GM19395 (cell line): ENCODE data around the gene ATP8B3.
A peak's percentile ranks its signal among the peaks of the same experiment; 100 is the strongest.

Source experiments
- ATAC-seq: cut with Tn5 transposase; IDR thresholded peaks from one replicate; pipeline ENCODE4 v1.9.1; 2021; ENCODE audit warnings: mild to moderate bottlenecking, moderate library complexity; ENCODE audit not compliant: unreplicated experiment

The ATP8B3 gene

DNA sequence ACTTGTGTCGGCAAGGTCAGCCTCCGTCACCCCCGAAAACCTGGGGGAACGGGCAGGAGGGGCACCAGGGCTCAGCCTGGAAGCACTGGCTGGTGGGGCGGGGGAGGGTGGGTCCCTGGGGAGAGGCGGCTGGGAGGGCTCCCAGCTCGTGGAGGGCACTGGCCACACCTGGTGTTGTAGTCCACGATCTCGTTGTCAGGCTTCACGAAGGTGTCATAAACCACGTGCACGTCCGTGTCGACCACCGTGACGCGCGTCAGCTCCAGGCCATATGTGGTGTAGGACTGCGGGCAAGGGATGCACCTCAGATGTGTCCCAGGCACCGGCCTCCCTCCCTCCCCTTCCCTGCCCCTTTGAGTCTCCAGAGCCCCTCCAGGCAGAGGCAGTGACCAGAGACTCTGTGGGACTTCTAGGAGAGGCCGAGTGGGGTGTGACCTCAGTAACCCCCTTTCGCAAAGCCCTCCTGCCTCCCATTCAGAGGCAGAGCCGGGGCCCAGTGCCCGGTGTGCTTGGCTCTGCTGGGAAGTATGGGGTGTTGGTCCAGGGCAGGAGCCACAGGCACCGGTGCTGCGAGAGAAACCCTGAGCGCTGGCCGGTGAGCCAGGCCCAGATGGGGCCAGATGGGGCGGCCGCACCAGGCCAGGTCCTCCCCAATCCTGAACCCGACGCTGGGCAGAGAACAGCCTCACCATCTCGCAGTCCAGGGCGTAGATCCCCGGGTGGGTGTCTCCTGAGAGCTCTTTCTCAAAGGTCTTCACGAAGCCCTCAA lies 4.6 kb upstream of the ATP8B3 start:
- no peak for ATAC-seq

- no peak for ATAC-seq
Measured at GRCh38 chr19:1815605-1816529, 3.8 kb upstream of the ATP8B3 start.

DNA sequence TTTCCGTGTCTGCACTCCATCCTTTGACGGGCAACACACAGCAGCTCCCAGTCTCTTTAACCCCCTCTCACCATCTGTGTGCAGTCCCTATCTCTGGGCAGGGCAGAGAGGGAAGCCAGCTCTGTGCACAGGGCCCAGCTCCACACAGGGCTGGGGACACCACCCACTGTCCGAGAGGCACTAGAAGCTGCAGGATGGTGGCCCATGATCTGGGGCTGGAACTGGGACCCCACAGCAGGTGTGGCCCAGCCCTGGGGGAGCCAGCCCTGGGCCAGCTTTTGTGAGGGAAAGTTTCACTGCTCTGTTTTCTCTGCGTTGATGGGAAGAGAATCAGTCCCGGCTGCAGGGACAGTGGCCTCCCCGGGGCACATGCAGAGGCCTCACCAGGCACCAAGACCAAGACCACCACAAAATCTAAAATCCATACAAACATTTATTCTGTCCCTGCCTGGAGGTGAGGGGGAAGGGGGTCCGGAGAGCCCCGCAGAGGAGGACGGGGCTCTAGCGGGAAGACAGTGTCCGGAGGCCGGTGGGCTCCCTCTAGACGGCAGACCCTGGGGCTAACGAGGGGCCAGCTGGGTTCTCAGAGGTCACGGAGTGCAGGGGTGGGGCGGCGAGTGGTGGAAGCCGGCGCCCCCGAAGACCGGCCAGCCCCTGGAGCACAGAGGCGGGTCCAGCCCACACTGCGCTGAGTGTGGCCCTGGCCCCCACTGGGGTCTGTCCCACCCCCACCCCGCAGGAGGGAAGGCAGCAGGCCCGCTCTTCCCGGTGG lies 2.9 kb upstream of the ATP8B3 start:
- no peak for ATAC-seq

DNA sequence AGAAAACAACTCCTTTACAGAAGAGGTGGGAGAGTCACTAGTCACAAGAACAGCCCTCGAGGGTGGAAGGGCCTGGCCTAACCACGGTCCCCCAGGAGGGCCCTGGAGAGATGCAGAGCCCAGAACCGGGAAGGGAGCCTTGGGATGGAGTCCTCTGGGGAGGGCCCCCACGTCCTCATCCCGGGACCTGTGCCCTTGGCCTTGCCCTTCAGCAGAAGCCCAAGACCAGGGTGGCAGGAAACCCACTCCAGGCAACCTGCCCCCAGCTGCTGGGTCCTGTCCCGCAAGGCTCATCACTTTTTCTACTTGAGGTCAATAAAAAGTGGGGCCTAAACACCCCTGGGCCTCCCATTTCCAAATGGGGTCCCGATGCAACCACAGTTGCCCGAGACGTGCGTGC lies 2.3 kb upstream of the ATP8B3 start:
- ATAC-seq: no peak

DNA sequence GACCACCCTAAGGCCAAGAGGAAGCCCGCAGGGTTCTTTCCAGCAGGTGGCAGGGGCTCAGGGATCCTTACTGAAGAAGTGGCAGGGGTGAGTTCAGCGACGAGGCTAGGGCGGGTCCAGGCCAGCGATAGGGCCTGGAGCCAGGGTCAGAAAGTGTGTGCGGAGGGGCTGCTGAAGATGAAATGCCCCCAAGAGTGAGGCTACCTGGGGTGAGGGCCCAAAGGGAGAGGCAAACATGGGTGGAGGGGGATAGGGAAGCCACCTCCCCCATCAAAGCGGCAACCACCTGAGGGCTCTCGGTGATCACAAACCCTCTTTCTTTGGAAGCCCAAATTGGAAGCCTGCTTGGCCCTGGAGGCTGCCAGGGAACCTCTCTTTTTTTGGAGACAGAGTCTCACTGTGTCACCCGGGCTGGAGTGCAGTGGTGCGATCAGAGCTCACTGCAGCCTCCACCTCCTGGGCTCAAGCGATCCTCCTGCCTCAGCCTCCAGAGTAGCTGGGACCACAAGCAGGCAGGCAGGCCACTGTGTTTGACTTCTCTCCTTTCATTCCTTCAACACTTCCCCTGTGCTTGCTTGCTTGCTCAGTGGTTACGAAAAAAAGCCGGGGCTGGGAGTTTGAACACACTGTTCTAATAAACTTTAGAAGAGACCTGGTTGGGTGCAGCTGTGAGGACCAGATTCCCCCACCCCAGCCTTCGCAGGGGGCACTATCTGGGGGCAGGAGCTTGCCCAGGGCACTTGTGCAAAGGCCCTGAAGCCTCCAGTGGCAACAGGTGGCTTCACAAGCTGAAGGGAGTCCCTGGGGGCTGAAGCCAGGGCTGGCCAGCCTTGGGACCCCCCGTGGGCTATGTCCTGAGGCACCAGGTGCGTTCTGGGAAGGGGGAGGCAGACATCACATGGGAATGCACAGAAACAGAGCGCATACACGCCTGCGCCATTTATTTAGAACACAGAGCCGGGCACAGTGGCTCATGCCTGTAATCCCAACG lies 1.4 kb upstream of the ATP8B3 start:
- no peak for ATAC-seq

- ATAC-seq: peak; percentile 77
Measured at GRCh38 chr19:1812426-1813191, 533 bp upstream of the ATP8B3 start.

GRCh38 chr19:1811472-1811894 lies 593 bp downstream of the ATP8B3 start:
- no peak for ATAC-seq

- no peak for ATAC-seq
Measured at GRCh38 chr19:1810439-1811160, 1.5 kb downstream of the ATP8B3 start.

GRCh38 chr19:1809678-1810077 lies 2.4 kb downstream of the ATP8B3 start:
- ATAC-seq: no peak

- ATAC-seq: no peak
Measured at GRCh38 chr19:1808395-1808731, 3.7 kb downstream of the ATP8B3 start.

DNA sequence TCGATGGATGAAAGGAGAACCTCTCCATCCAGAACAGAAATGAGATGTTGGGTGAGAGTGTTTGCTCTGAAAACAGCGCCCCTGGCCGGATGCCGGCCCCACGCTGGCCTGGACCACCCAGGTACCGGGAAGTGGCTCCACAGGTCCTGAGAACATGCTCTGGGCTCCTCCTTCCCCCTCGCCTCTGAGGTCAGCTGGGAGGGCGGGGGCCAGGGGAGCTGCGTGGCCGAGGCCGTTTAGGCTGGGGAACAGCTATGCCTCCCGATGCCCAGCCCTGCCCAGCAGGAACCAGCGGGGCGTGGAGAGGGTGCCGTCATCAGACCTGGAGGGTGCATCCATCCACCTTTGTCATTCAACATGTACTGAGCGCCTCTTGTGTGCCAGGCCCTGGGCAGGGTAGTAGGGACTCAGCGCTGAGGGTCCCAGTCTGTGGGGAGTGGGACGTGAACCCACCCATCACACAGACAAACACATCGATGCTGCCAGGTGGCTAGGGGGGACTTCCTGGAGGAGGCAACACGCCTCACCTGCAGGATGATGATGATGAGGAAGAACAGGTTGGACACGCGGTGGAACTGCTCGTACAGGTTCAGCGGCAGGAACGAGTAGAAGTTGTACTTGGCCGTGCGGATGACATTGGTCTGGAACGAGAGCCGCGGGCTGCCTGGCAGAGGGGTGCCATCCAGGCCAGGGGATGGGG lies 4.2 kb downstream of the ATP8B3 start:
- no peak for ATAC-seq

DNA sequence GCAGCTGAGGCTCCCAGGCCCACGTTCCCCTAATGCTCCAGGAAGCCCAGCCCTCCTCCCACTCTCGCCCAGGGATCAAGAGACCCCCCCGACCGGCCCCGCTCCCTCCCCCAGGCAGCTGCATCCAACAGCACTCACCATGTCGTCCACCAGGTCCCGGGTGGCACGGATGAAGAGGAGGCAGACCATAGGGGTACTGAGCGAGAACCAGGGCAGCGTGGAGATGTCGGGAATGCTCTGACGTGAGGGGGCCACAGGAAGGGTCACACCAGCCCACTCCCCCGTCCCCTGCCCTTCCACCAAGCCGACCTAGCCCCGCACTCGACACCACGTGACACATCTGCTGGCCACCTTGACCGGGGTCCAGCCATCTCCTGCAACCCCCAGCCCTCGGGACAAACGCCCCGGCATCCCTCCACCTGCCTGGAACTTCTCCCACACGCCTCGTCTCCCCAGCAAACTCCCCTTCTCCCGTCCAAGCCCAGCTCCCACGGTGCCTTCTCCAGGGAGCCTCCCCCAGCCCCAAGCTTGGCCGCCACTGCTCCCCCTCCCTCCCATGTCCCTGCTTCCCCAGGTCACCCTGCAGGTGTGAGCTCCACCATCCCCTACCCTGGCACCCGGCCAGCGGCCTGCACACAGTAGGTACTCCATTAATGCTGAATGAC lies 4.9 kb downstream of the ATP8B3 start:
- ATAC-seq: no peak

DNA sequence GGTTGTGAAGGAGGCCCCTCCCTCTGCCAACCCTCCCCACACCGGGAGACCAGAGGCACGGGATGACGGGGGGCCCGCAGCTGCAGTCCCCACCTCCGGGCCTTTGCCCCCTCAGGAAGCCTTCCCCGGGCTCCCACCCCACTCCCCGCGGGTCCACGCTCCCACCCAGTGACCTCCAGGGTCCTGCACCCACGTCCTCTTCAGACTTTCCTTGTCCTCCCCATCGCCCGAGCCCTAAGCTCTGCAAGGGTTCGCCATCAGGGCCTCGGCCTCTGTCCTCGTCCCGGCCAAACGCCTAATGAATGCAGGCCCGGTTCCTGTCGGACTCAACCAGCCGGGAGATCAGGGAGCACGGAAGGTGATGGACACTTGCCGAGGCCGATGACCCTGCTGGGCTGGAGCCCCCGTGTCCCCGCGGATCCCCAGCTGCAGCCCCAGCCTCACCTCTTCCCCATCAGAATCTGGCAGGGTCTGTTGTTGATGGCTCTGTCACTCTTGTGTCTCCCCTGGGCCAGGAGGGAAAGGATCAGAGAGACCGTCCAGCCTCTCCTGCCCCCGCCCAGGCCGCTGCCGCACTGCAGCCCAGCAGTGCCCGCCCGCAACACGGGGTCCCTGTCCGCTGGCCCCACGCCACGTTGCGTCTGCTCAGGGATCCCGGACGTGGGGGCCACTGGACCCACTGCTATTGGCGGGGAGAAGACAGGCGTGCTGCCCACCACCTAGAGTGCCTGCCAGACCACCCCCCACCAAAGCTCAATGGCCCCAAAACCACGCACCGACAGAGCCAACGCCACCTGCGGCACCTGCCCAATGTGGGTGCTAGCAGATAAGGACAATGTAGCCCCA lies 5.7 kb downstream of the ATP8B3 start:
- no peak for ATAC-seq

- ATAC-seq: no peak
Measured at GRCh38 chr19:1805401-1806183, 6.5 kb downstream of the ATP8B3 start.

GRCh38 chr19:1804858-1805257 lies 7.2 kb downstream of the ATP8B3 start:
- ATAC-seq: no peak
